Nephron (organoid): ENCODE data around the gene FGD3.

Experiments
- H3K27ac Mint-ChIP-seq, 3 experiments: 2 replicates each; pipeline ENCODE4 v1.8.0; 2020; ENCODE audit warnings: mixed read lengths in 3 of 3, mild to moderate bottlenecking in 2 of 3, moderate library complexity in 1 of 3
- H3K27me3 Mint-ChIP-seq: 2 replicates; pipeline ENCODE4 v1.8.0; 2021; ENCODE audit warnings: low read depth, mild to moderate bottlenecking, moderate library complexity, mixed read lengths
- H3K36me3 Mint-ChIP-seq: 2 replicates; pipeline ENCODE4 v1.8.0; 2020; ENCODE audit warnings: low read depth, mixed read lengths
- H3K4me1 Mint-ChIP-seq: 2 replicates; pipeline ENCODE4 v1.8.0; 2020; ENCODE audit warnings: mixed read lengths
- H3K4me3 Mint-ChIP-seq, 3 experiments: 2 replicates each; pipeline ENCODE4 v1.8.0; 2020; ENCODE audit warnings: mild to moderate bottlenecking in 3 of 3, mixed read lengths in 3 of 3, moderate library complexity in 2 of 3
- H3K9me3 Mint-ChIP-seq: 2 replicates; pipeline ENCODE4 v1.8.0; 2020; ENCODE audit warnings: mixed read lengths
- CTCF ChIP-seq, 3 experiments: fragments of 200-600 bp; sonication (generic); IDR thresholded peaks; one replicate each; pipeline ENCODE4 v1.5.0; 2021; ENCODE audit warnings: antibody characterized with exemption in 3 of 3; ENCODE audit not compliant: unreplicated experiment in 3 of 3

Gene FGD3

GRCh38 chr9:93076101-93076791, 128.9 kb downstream of the FGD3 start:
- H3K4me1 Mint-ChIP-seq, result peaks cover 15% of the 10 kb centered on the region
- H3K9me3 Mint-ChIP-seq, result no peaks in the 10 kb centered on the region
- TF ChIP-seq CTCF (IDR thresholded peaks at IDR 0.05; ENCODE audit: unreplicated experiment in 3 of 3), result no peak
- no peak overlapping the region for H3K4me3 Mint-ChIP-seq
- no peaks in the 10 kb centered on the region for H3K27me3 Mint-ChIP-seq
- H3K27ac Mint-ChIP-seq, result no peak overlapping the region
- no peaks in the 10 kb centered on the region for H3K36me3 Mint-ChIP-seq

- no peak for TF ChIP-seq CTCF (IDR thresholded peaks at IDR 0.05; ENCODE audit: unreplicated experiment in 3 of 3)
- Mint-ChIP-seq H3K27me3 (no peaks in the 10 kb centered on the region), H3K27ac (no peak overlapping the region), H3K9me3 (no peaks in the 10 kb centered on the region), H3K4me1 (peaks cover 14% of the 10 kb centered on the region), H3K36me3 (no peaks in the 10 kb centered on the region), H3K4me3 (no peak overlapping the region)
Observed at GRCh38 chr9:93076792-93077128, 129.4 kb downstream of the FGD3 start.

- H3K4me1 Mint-ChIP-seq, result peaks cover 13% of the 10 kb centered on the region
- no peak overlapping the region for H3K4me3 Mint-ChIP-seq
Observed at GRCh38 chr9:93077367-93077766, 130.0 kb downstream of the FGD3 start.

GRCh38 chr9:93077811-93078210, 130.5 kb downstream of the FGD3 start:
- H3K27me3 Mint-ChIP-seq, result no peaks in the 10 kb centered on the region
- no peak for TF ChIP-seq CTCF (IDR thresholded peaks at IDR 0.05; ENCODE audit: unreplicated experiment in 3 of 3)

More at GRCh38 chr9:93077367-93077766, 130.0 kb downstream of the FGD3 start:
- Mint-ChIP-seq H3K9me3 (no peaks in the 10 kb centered on the region), H3K36me3 (no peaks in the 10 kb centered on the region), H3K27ac (no peak overlapping the region), H3K27me3 (no peaks in the 10 kb centered on the region)
- TF ChIP-seq CTCF (IDR thresholded peaks at IDR 0.05; ENCODE audit: unreplicated experiment in 3 of 3), result no peak

GRCh38 chr9:93079371-93079770, 132.0 kb downstream of the FGD3 start:
- Mint-ChIP-seq H3K4me1 (peaks cover 13% of the 10 kb centered on the region), H3K27me3 (no peaks in the 10 kb centered on the region), H3K36me3 (no peaks in the 10 kb centered on the region), H3K4me3 (no peak overlapping the region), H3K27ac (no peak overlapping the region), H3K9me3 (no peaks in the 10 kb centered on the region)
- TF ChIP-seq CTCF (IDR thresholded peaks at IDR 0.05; ENCODE audit: unreplicated experiment in 3 of 3), result no peak

More at GRCh38 chr9:93077811-93078210, 130.5 kb downstream of the FGD3 start:
- H3K4me3 Mint-ChIP-seq, result no peak overlapping the region
- no peaks in the 10 kb centered on the region for H3K9me3 Mint-ChIP-seq
- no peaks in the 10 kb centered on the region for H3K36me3 Mint-ChIP-seq
- H3K4me1 Mint-ChIP-seq, result peaks cover 8% of the 10 kb centered on the region
- H3K27ac Mint-ChIP-seq, result no peak overlapping the region

- Mint-ChIP-seq H3K9me3 (no peaks in the 10 kb centered on the region), H3K27ac (peak overlapping the region; percentile 29 to 37 (median 35)), H3K4me1 (peaks cover 13% of the 10 kb centered on the region), H3K4me3 (no peak overlapping the region), H3K27me3 (no peaks in the 10 kb centered on the region), H3K36me3 (no peaks in the 10 kb centered on the region)
- no peak for TF ChIP-seq CTCF (IDR thresholded peaks at IDR 0.05; ENCODE audit: unreplicated experiment in 3 of 3)
Observed at GRCh38 chr9:93080406-93080805, 133.1 kb downstream of the FGD3 start.
